GM20000 (cell line): Measurements from ENCODE around the gene ASTN1.

Experiments used
- DNase-seq: peaks from one replicate; pipeline ENCODE4 v3.0.0; 2012; ENCODE audit warnings: low spot score
- TF ChIP-seq, protein P1 (sequence below): IDR thresholded peaks from 2 replicates; pipeline ENCODE4 v1.5.1; 2012; ENCODE audit warnings: mild to moderate bottlenecking, control low read depth; ENCODE audit errors: extremely low read depth, missing control alignments

The ASTN1 gene

DNA sequence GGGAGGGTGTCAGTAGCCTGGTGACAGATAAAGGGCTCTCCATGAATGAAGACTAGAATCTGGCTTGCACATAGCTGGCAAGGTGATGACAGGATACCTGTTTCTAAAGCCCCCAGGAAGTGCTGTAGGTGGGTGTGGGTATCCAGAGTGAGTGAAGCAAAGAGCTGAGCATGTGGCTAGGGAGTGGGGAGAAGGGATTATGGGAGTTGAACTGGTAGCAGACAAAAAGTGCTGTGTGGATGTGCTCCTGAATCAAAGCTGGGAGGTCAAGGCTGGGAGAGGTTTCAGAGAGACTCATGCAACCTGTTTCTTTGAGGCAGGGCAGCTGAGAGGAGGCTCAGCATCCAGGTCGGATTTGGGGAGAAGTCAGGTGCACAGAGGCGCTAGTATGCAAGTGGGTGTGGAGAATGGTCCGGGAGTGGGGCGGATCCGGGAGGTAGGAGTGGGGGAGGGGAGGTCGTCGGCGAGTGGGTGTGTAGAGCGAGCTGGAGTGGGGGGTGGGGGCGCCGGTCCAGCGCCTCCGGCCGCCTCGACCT lies 600 bp downstream of the ASTN1 start:
- DNase-seq: no peak
- TF ChIP-seq, protein P1, sequence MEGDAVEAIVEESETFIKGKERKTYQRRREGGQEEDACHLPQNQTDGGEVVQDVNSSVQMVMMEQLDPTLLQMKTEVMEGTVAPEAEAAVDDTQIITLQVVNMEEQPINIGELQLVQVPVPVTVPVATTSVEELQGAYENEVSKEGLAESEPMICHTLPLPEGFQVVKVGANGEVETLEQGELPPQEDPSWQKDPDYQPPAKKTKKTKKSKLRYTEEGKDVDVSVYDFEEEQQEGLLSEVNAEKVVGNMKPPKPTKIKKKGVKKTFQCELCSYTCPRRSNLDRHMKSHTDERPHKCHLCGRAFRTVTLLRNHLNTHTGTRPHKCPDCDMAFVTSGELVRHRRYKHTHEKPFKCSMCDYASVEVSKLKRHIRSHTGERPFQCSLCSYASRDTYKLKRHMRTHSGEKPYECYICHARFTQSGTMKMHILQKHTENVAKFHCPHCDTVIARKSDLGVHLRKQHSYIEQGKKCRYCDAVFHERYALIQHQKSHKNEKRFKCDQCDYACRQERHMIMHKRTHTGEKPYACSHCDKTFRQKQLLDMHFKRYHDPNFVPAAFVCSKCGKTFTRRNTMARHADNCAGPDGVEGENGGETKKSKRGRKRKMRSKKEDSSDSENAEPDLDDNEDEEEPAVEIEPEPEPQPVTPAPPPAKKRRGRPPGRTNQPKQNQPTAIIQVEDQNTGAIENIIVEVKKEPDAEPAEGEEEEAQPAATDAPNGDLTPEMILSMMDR: no peak

DNA sequence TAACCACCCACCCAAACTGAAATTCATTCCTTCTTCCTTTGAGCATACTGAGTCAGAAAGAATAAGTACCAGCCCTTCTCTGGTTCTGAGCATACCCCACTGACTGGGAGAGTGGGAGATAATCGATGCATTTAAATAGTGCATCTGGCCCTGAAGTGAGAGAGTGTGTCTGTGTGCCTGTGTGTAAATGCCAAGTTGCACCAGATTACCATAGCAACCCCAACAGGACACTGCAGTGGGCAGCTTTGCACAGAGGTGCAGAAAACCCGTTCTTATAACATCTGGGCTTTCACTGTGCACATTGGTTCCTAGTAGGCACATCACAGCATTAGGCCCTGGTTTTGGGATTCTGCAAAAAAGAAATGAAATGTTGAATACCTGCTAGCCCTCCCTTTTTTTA lies 2.3 kb downstream of the ASTN1 start:
- TF ChIP-seq, protein P1: no peak

DNA sequence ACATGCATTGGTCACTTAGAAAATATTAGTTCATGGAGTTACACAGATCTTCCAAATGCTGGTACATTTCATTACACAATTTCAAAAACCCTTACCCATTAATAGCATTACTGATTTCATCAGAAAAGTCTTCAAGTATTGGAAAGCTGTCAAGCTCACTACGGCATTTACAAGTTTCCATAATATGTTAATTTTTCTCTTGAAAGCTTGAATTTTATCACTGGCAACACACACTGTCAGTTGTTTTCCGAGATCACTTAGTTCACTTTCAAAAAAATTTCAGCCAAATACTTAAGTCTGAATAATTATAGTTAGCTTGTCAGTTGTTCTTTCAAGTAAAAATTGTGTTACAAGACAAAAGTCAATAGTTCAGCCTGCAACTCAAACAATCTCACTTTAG lies 18.0 kb downstream of the ASTN1 start:
- no peak for DNase-seq
- TF ChIP-seq, protein P1: no peak

More for the DNA sequence above, 2.3 kb downstream of the ASTN1 start:
- DNase-seq: no peak

DNA sequence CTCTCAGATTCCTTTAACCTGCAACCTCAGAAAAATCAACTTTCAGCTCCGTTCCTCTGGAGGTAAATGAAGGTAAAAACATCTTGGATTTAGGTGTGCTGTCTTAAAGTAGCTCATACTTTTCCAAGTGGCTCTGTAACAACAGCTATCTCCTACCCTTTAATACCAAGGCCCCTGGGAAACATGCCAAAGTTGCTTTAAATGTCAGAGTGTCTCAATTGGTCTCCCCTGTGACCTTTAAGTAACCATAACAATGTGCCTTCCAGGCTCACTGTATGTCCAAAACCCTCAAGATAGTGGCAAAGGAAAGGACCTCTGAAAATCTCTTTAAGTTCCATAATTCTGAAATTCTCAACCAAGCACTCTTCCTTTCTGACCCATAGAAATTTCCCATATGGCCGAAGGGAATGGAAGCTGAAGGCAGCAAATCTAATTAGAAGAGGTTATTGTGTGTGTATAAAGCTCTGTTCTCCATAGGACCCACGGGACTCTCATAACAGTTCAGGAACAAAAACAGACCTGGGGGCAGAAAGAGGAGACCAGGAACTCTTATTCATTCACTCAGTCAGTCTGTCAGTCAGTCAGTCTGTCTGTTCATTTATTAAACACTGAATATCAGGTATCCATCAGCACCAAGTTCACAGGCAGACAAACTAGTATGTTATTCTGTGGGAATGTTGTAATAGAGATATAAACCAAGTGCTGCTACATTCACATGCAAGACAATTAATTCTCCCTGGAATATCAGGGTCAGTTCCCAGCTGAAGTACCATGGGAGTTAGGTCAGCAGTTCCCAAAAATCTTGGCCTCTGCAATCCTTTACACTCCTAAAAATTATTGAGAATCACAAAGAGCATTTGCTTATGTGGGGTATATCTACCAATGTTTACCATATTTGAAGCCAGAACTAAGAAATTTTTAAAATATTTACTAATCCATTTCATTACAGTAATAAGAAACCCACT lies 19.1 kb downstream of the ASTN1 start:
- TF ChIP-seq, protein P1: no peak
- DNase-seq: no peak

DNA sequence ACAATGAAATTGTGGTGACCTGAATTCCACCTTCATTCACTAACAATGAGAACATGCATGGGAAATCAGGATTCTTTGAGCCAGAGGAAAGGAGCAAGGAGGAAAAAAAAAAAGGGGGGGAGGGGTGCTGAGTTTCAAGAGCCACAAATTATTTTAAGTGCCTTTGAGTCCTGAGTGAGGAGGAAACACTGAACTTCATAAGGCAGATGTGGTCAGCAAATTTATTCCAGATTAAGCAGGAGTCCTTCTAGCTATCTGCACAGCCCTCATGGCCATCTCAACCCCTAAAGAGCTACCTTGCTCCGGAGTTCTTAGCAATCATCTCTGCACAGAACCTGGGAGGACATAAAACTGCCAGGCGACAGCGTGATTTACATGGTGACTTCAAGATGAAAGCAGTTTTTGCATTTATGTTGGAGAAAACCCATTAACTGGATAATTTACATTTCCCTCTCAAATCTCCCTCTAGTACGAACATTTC lies 21.7 kb downstream of the ASTN1 start:
- no peak for DNase-seq
- TF ChIP-seq, protein P1: no peak

DNA sequence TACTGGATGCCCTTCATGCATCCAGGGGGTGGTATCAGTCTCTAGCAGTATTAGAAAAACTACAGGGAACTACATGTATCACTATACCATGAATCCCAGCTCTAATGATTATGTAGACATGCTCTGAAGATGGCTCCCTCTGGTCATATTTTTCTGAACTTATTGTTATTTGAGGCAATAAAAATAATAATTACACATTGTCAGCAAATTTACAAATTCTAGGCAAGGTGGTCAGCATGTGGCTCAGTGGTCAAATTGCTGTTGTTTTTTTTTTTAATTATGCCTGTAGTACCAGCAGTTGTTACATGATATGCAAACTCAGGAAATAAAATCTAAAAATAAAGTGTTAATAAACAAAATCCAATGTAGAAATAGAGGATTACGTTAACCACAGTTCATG lies 22.5 kb downstream of the ASTN1 start:
- DNase-seq: no peak

DNA sequence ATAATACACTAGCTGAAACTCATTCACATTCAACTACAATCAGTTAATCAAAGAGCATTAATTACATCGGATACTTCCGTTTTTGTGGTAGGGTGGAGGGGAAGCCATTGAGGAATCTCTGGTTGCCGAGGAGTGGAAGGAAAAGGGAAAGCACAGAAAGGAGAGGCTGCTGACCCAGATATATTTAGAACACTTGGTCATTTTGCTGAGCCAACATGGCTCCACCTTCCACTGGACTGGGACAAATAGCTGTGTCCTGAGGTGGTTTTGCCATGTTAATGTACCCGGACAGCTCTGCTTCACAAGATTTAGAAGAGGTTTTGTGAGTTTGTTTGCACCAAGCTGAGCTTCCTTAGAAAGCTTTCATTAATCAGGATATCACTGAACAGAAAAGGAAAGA lies 26.2 kb downstream of the ASTN1 start:
- DNase-seq: no peak

More for the DNA sequence above, 22.5 kb downstream of the ASTN1 start:
- TF ChIP-seq, protein P1: no peak

More for the DNA sequence above, 26.2 kb downstream of the ASTN1 start:
- TF ChIP-seq, protein P1: no peak
